IMR-90 (cell line): Measurements from ENCODE around the gene PRSS2. TPM values are rescaled to one million over a fixed set of nuclear protein-coding genes. Genes with fewer than 3 reads are reported as not detected.
"Not testable (repeated sequence)": the region's sequence is repeated elsewhere in the genome, so short reads cannot be mapped to it uniquely, and the experiment has no call there.

ENCODE experiments used
- ATAC-seq: fragments of 200-7000 bp; cut with Tn5 transposase; 2 replicates; pipeline ENCODE4 v1.9.1; 2020; ENCODE audit warnings: low read depth, mild to moderate bottlenecking, moderate library complexity
- BruUV-seq: library from RNA; stranded (reverse); fragments of 400-500 nt; replicated peaks from 2 replicates; lab custom pipeline; 2021; lab: Mats Ljungman, UMichigan
- CTCF ChIA-PET: fragments of 300-600 bp; formaldehyde crosslinking; extraction: SDS; loops from one replicate; lab custom pipeline; 2021; ENCODE audit warnings: antibody characterized with exemption; lab: Yijun Ruan, JAX
- POLR2A ChIA-PET: fragments of 300-600 bp; sonication (Branson Sonifier 250); formaldehyde crosslinking; loops from one replicate; lab custom pipeline; 2022; ENCODE audit warnings: antibody characterized with exemption; ENCODE audit not compliant: unreplicated experiment; lab: Charles Lee
- DNase-seq: peaks from one replicate; pipeline ENCODE4 v3.0.0; 2013
- H2AFZ ChIP-seq: replicated peaks from 2 replicates; pipeline ENCODE3; 2013; ENCODE audit warnings: low read length, mild to moderate bottlenecking; ENCODE audit not compliant: poor library complexity
- H2AK5ac ChIP-seq: 2 replicates; pipeline ENCODE4 v1.6.1; 2013; ENCODE audit warnings: low read depth, low read length, inconsistent platforms
- H2AK9ac ChIP-seq: replicated peaks from 2 replicates; pipeline ENCODE3; 2013; ENCODE audit warnings: mild to moderate bottlenecking, low read depth, low read length, moderate library complexity; ENCODE audit not compliant: poor library complexity
- H2BK120ac ChIP-seq: 2 replicates; pipeline ENCODE4 v1.6.1; 2013; ENCODE audit warnings: low read depth, low read length, inconsistent platforms
- H2BK15ac ChIP-seq: 3 replicates; pipeline ENCODE4 v1.6.1; 2013; ENCODE audit warnings: low read depth, low read length, inconsistent platforms
- H2BK20ac ChIP-seq: 2 replicates; pipeline ENCODE4 v1.6.1; 2013; ENCODE audit warnings: low read depth, mild to moderate bottlenecking, inconsistent platforms, low read length, moderate library complexity
- H2BK5ac ChIP-seq: 2 replicates; pipeline ENCODE4 v1.6.1; 2013; ENCODE audit warnings: mild to moderate bottlenecking, low read depth, low read length, inconsistent platforms; ENCODE audit not compliant: poor library complexity, severe bottlenecking
- H3K14ac ChIP-seq: replicated peaks from 2 replicates; pipeline ENCODE4 v1.6.1; 2013; ENCODE audit warnings: low read depth, low read length, inconsistent platforms
- H3K18ac ChIP-seq: 2 replicates; pipeline ENCODE4 v1.6.1; 2013; ENCODE audit warnings: low read depth, low read length, control low read depth
- H3K23ac ChIP-seq: 2 replicates; pipeline ENCODE4 v1.6.1; 2013; ENCODE audit warnings: low read depth, low read length, inconsistent platforms
- H3K27ac ChIP-seq: 2 replicates; pipeline ENCODE4 v1.5.1; 2013; ENCODE audit warnings: mild to moderate bottlenecking, control low read depth, low read length; ENCODE audit not compliant: insufficient read depth
- H3K27me3 ChIP-seq: 2 replicates; pipeline ENCODE4 v1.6.1; 2013; ENCODE audit warnings: low read length; ENCODE audit not compliant: control insufficient read depth, insufficient read depth
- H3K36me3 ChIP-seq: 2 replicates; pipeline ENCODE4 v1.6.1; 2013; ENCODE audit warnings: low read length, mixed read lengths; ENCODE audit not compliant: control insufficient read depth, insufficient read depth
- H3K4ac ChIP-seq: 2 replicates; pipeline ENCODE4 v1.6.1; 2013; ENCODE audit warnings: low read depth, low read length, inconsistent platforms
- H3K4me1 ChIP-seq: 2 replicates; pipeline ENCODE4 v1.6.1; 2013; ENCODE audit warnings: low read length, mixed read lengths; ENCODE audit not compliant: control insufficient read depth, insufficient read depth
- H3K4me2 ChIP-seq: 2 replicates; pipeline ENCODE4 v1.6.1; 2013; ENCODE audit warnings: low read depth, mild to moderate bottlenecking, control low read depth, low read length, moderate library complexity
- H3K4me3 ChIP-seq: 2 replicates; pipeline ENCODE4 v1.5.1; 2013; ENCODE audit warnings: low read depth, mild to moderate bottlenecking, control low read depth, low read length, moderate library complexity; ENCODE audit not compliant: insufficient read depth
- H3K56ac ChIP-seq: 2 replicates; pipeline ENCODE4 v1.6.1; 2013; ENCODE audit warnings: low read length, inconsistent platforms; ENCODE audit not compliant: insufficient read depth; ENCODE audit errors: extremely low read depth
- H3K79me1 ChIP-seq, 2 experiments: 2 replicates each; pipeline ENCODE4 v1.6.1; 2013; ENCODE audit warnings: low read length in 2 of 2, inconsistent platforms in 1 of 2, low read depth in 1 of 2
- H3K9ac ChIP-seq: 2 replicates; pipeline ENCODE4 v1.6.1; 2013; ENCODE audit warnings: low read depth, low read length, control low read depth
- H3K9me1 ChIP-seq: 2 replicates; pipeline ENCODE4 v1.6.1; 2013; ENCODE audit warnings: low read length, inconsistent platforms; ENCODE audit not compliant: insufficient read depth
- H3K9me3 ChIP-seq: 2 replicates; pipeline ENCODE4 v1.6.1; 2013; ENCODE audit warnings: low read length; ENCODE audit not compliant: control insufficient read depth, insufficient read depth
- H4K20me1 ChIP-seq: 2 replicates; pipeline ENCODE4 v1.6.1; 2013; ENCODE audit warnings: low read length, inconsistent platforms; ENCODE audit not compliant: insufficient read depth
- H4K5ac ChIP-seq: 2 replicates; pipeline ENCODE4 v1.6.1; 2013; ENCODE audit warnings: mild to moderate bottlenecking, low read depth, low read length, control low read depth
- H4K8ac ChIP-seq, 2 experiments: 2 replicates each; pipeline ENCODE4 v1.6.1; 2013; ENCODE audit warnings: low read depth in 2 of 2, low read length in 2 of 2, control low read depth in 1 of 2, inconsistent platforms in 1 of 2
- H4K91ac ChIP-seq: 2 replicates; pipeline ENCODE4 v1.6.1; 2013; ENCODE audit warnings: low read depth, low read length, inconsistent platforms; ENCODE audit not compliant: insufficient read depth
- CEBPB ChIP-seq: IDR thresholded peaks from 2 replicates; pipeline ENCODE4 v1.6.1; 2012; ENCODE audit warnings: low read depth, low read length, improper control_type of control experiment
- ELK1 ChIP-seq: fragments of 150-350 bp; IDR thresholded peaks from 2 replicates; pipeline ENCODE4 v1.6.1; 2016; ENCODE audit warnings: low read depth, mild to moderate bottlenecking, low read length, moderate library complexity, borderline replicate concordance
- WGBS, 2 experiments: methylation state at CpG; one replicate each; pipeline versions ENCODE4 v1.1.5 to v1.1.7; 2013; ENCODE audit warnings: missing lambda C conversion rate in 2 of 2; ENCODE audit not compliant: insufficient read length in 1 of 2; ENCODE audit errors: extremely low coverage in 2 of 2; 5-methylcytosine and 5-hydroxymethylcytosine counted together
- dilution Hi-C: fragments of 300-500 bp; cut with HindIII; formaldehyde crosslinking; loops from one replicate; pipeline ENCODE4 v1.14.3; 2018; ENCODE audit warnings: low sequenced_read_pairs; ENCODE audit not compliant: unreplicated experiment
- in situ Hi-C: fragments of 300-500 bp; cut with MboI; formaldehyde crosslinking; loops from 3 replicates; pipeline ENCODE4 v1.14.3; 2019; ENCODE audit warnings: low sequenced_read_pairs, inconsistent platforms, mixed read lengths
- intact Hi-C: fragments of 100-400 bp; cut with micrococcal nuclease; formaldehyde crosslinking; loops from 2 replicates; pipeline ENCODE4 v1.10.0; 2022
- polyA plus RNA-seq, 3 experiments: library from polyadenylated mRNA; depleted of rRNA; stranded (reverse); fragments of >200 nt; gene quantifications; 2 replicates each; pipeline ENCODE4 v1.2.3, GENCODE V29; 2012; ENCODE audit warnings: low replicate concordance in 1 of 3
- total RNA-seq: library from RNA; depleted of rRNA; stranded (reverse); fragments of >200 nt; gene quantifications from 2 replicates; pipeline ENCODE4 v1.2.3, GENCODE V29; 2012

PRSS2 gene
- total and polyA plus RNA-seq, 2 of the 4 experiments (the other 2 are of a cell fraction), result not detected

GRCh38 chr7:142754681-142755575, 15.8 kb upstream of the PRSS2 start:
- BruUV-seq, result no TSS peak
- H3K27me3 ChIP-seq, result no peaks in the 10 kb centered on the region; the same call in 1 of the 2 replicates
- CTCF ChIA-PET, result interaction anchor here (0.6 kb wide), 1 partner anchor 36 kb away, joined by 4 read pairs; no protein-coding TSS in a partner anchor
- no peak overlapping the region for H3K18ac ChIP-seq
- dilution Hi-C loops (no loop called here), in situ Hi-C loops (no loop called here), intact Hi-C loops (no loop called here)
- no peaks in the 10 kb centered on the region for H3K36me3 ChIP-seq
- H4K8ac ChIP-seq, result no peak overlapping the region
- H3K23ac ChIP-seq, result no peak overlapping the region
- no peak overlapping the region for H2BK5ac ChIP-seq
- no peak overlapping the region for H3K4me2 ChIP-seq
- H2AK5ac ChIP-seq, result no peak overlapping the region
- H3K9me1 ChIP-seq, result no peaks in the 10 kb centered on the region
- no peak overlapping the region for H4K5ac ChIP-seq
- H3K4me1 ChIP-seq, result no peaks in the 10 kb centered on the region
- H2BK20ac ChIP-seq, result no peak overlapping the region
- no peaks in the 10 kb centered on the region for H3K79me1 ChIP-seq
- POLR2A ChIA-PET, result no interaction called here
- H3K9ac ChIP-seq, result no peak overlapping the region
- no peak overlapping the region for H3K14ac ChIP-seq
- ATAC-seq, result no peak
- no peaks in the 10 kb centered on the region for H3K9me3 ChIP-seq
- WGBS, 2 experiments, result 47% methylated on average over 3 of the region's 10 CpGs; no CpG with 5 or more reads in 1 of the 2 experiments
- no peak overlapping the region for H3K56ac ChIP-seq
- no peak overlapping the region for H2BK120ac ChIP-seq
- H4K20me1 ChIP-seq, result no peaks in the 10 kb centered on the region
- no peak overlapping the region for H2BK15ac ChIP-seq
- H2AK9ac ChIP-seq, result no peak overlapping the region
- H4K91ac ChIP-seq, result no peak overlapping the region
- DNase-seq, result no peak
- H3K4ac ChIP-seq, result no peak overlapping the region
- no peak overlapping the region for H3K4me3 ChIP-seq
- no peak overlapping the region for H3K27ac ChIP-seq
- TF ChIP-seq ELK1 (no peak), CEBPB (no peak)
- H2AFZ ChIP-seq, result no peak overlapping the region

GRCh38 chr7:142758312-142758711, 12.5 kb upstream of the PRSS2 start:
- H2AK9ac ChIP-seq, ATAC-seq, POLR2A ChIA-PET: not testable (repeated sequence)

More at GRCh38 chr7:142758312-142758711, 12.5 kb upstream of the PRSS2 start:
- H2BK20ac ChIP-seq, H3K56ac ChIP-seq, H3K23ac ChIP-seq, H3K36me3 ChIP-seq, H3K9me1 ChIP-seq, dilution Hi-C loops, H3K27me3 ChIP-seq, H2AFZ ChIP-seq, H3K9ac ChIP-seq, H2AK5ac ChIP-seq, H3K4ac ChIP-seq, intact Hi-C loops, in situ Hi-C loops, H2BK5ac ChIP-seq, BruUV-seq, H3K4me1 ChIP-seq, H3K4me2 ChIP-seq, H4K8ac ChIP-seq, H3K4me3 ChIP-seq, H3K14ac ChIP-seq, H3K18ac ChIP-seq, H4K20me1 ChIP-seq, H3K9me3 ChIP-seq, H3K27ac ChIP-seq, H2BK120ac ChIP-seq, H4K91ac ChIP-seq, H3K79me1 ChIP-seq, H2BK15ac ChIP-seq, H4K5ac ChIP-seq, DNase-seq: not testable (repeated sequence)
- CTCF ChIA-PET, result interaction anchor here (0.6 kb wide), 1 partner anchor 9 kb away, joined by 3 read pairs; no protein-coding TSS in a partner anchor
- no CpG with 5 or more reads among the region's 3 CpGs for WGBS, 2 experiments
